IMR-90 (cell line): ENCODE results near the gene FRMD3. TPM values are rescaled to one million over a fixed set of nuclear protein-coding genes. Genes with fewer than 3 reads are reported as not detected.

Experiments used
- ATAC-seq: fragments of 200-7000 bp; cut with Tn5 transposase; 2 replicates; pipeline ENCODE4 v1.9.1; 2020; ENCODE audit warnings: low read depth, mild to moderate bottlenecking, moderate library complexity
- BruUV-seq: library from RNA; stranded (reverse); fragments of 400-500 nt; replicated peaks from 2 replicates; lab custom pipeline; 2021; lab: Mats Ljungman, UMichigan
- CTCF ChIA-PET: fragments of 300-600 bp; formaldehyde crosslinking; extraction: SDS; loops from one replicate; lab custom pipeline; 2021; ENCODE audit warnings: antibody characterized with exemption; lab: Yijun Ruan, JAX
- POLR2A ChIA-PET: fragments of 300-600 bp; sonication (Branson Sonifier 250); formaldehyde crosslinking; loops from one replicate; lab custom pipeline; 2022; ENCODE audit warnings: antibody characterized with exemption; ENCODE audit not compliant: unreplicated experiment; lab: Charles Lee
- DNase-seq: peaks from one replicate; pipeline ENCODE4 v3.0.0; 2013
- H2AFZ ChIP-seq: replicated peaks from 2 replicates; pipeline ENCODE3; 2013; ENCODE audit warnings: low read length, mild to moderate bottlenecking; ENCODE audit not compliant: poor library complexity
- H2AK5ac ChIP-seq: 2 replicates; pipeline ENCODE4 v1.6.1; 2013; ENCODE audit warnings: low read depth, low read length, inconsistent platforms
- H2AK9ac ChIP-seq: replicated peaks from 2 replicates; pipeline ENCODE3; 2013; ENCODE audit warnings: mild to moderate bottlenecking, low read depth, low read length, moderate library complexity; ENCODE audit not compliant: poor library complexity
- H2BK120ac ChIP-seq: 2 replicates; pipeline ENCODE4 v1.6.1; 2013; ENCODE audit warnings: low read depth, low read length, inconsistent platforms
- H2BK15ac ChIP-seq: 3 replicates; pipeline ENCODE4 v1.6.1; 2013; ENCODE audit warnings: low read depth, low read length, inconsistent platforms
- H2BK20ac ChIP-seq: 2 replicates; pipeline ENCODE4 v1.6.1; 2013; ENCODE audit warnings: low read depth, mild to moderate bottlenecking, inconsistent platforms, low read length, moderate library complexity
- H2BK5ac ChIP-seq: 2 replicates; pipeline ENCODE4 v1.6.1; 2013; ENCODE audit warnings: mild to moderate bottlenecking, low read depth, low read length, inconsistent platforms; ENCODE audit not compliant: poor library complexity, severe bottlenecking
- H3K14ac ChIP-seq: replicated peaks from 2 replicates; pipeline ENCODE4 v1.6.1; 2013; ENCODE audit warnings: low read depth, low read length, inconsistent platforms
- H3K18ac ChIP-seq: 2 replicates; pipeline ENCODE4 v1.6.1; 2013; ENCODE audit warnings: low read depth, low read length, control low read depth
- H3K23ac ChIP-seq: 2 replicates; pipeline ENCODE4 v1.6.1; 2013; ENCODE audit warnings: low read depth, low read length, inconsistent platforms
- H3K27ac ChIP-seq: 2 replicates; pipeline ENCODE4 v1.5.1; 2013; ENCODE audit warnings: mild to moderate bottlenecking, control low read depth, low read length; ENCODE audit not compliant: insufficient read depth
- H3K27me3 ChIP-seq: 2 replicates; pipeline ENCODE4 v1.6.1; 2013; ENCODE audit warnings: low read length; ENCODE audit not compliant: control insufficient read depth, insufficient read depth
- H3K36me3 ChIP-seq: 2 replicates; pipeline ENCODE4 v1.6.1; 2013; ENCODE audit warnings: low read length, mixed read lengths; ENCODE audit not compliant: control insufficient read depth, insufficient read depth
- H3K4ac ChIP-seq: 2 replicates; pipeline ENCODE4 v1.6.1; 2013; ENCODE audit warnings: low read depth, low read length, inconsistent platforms
- H3K4me1 ChIP-seq: 2 replicates; pipeline ENCODE4 v1.6.1; 2013; ENCODE audit warnings: low read length, mixed read lengths; ENCODE audit not compliant: control insufficient read depth, insufficient read depth
- H3K4me2 ChIP-seq: 2 replicates; pipeline ENCODE4 v1.6.1; 2013; ENCODE audit warnings: low read depth, mild to moderate bottlenecking, control low read depth, low read length, moderate library complexity
- H3K4me3 ChIP-seq: 2 replicates; pipeline ENCODE4 v1.5.1; 2013; ENCODE audit warnings: low read depth, mild to moderate bottlenecking, control low read depth, low read length, moderate library complexity; ENCODE audit not compliant: insufficient read depth
- H3K56ac ChIP-seq: 2 replicates; pipeline ENCODE4 v1.6.1; 2013; ENCODE audit warnings: low read length, inconsistent platforms; ENCODE audit not compliant: insufficient read depth; ENCODE audit errors: extremely low read depth
- H3K79me1 ChIP-seq, 2 experiments: 2 replicates each; pipeline ENCODE4 v1.6.1; 2013; ENCODE audit warnings: low read length in 2 of 2, inconsistent platforms in 1 of 2, low read depth in 1 of 2
- H3K9ac ChIP-seq: 2 replicates; pipeline ENCODE4 v1.6.1; 2013; ENCODE audit warnings: low read depth, low read length, control low read depth
- H3K9me1 ChIP-seq: 2 replicates; pipeline ENCODE4 v1.6.1; 2013; ENCODE audit warnings: low read length, inconsistent platforms; ENCODE audit not compliant: insufficient read depth
- H3K9me3 ChIP-seq: 2 replicates; pipeline ENCODE4 v1.6.1; 2013; ENCODE audit warnings: low read length; ENCODE audit not compliant: control insufficient read depth, insufficient read depth
- H4K20me1 ChIP-seq: 2 replicates; pipeline ENCODE4 v1.6.1; 2013; ENCODE audit warnings: low read length, inconsistent platforms; ENCODE audit not compliant: insufficient read depth
- H4K5ac ChIP-seq: 2 replicates; pipeline ENCODE4 v1.6.1; 2013; ENCODE audit warnings: mild to moderate bottlenecking, low read depth, low read length, control low read depth
- H4K8ac ChIP-seq, 2 experiments: 2 replicates each; pipeline ENCODE4 v1.6.1; 2013; ENCODE audit warnings: low read depth in 2 of 2, low read length in 2 of 2, control low read depth in 1 of 2, inconsistent platforms in 1 of 2
- H4K91ac ChIP-seq: 2 replicates; pipeline ENCODE4 v1.6.1; 2013; ENCODE audit warnings: low read depth, low read length, inconsistent platforms; ENCODE audit not compliant: insufficient read depth
- BHLHE40 ChIP-seq: fragments of 150-350 bp; IDR thresholded peaks from 2 replicates; pipeline ENCODE4 v1.6.1; 2016; ENCODE audit warnings: mild to moderate bottlenecking, low read depth, low read length
- CEBPB ChIP-seq: IDR thresholded peaks from 2 replicates; pipeline ENCODE4 v1.6.1; 2012; ENCODE audit warnings: low read depth, low read length, improper control_type of control experiment
- CHD1 ChIP-seq: IDR thresholded peaks from 2 replicates; pipeline ENCODE4 v1.6.1; 2012; ENCODE audit warnings: low read depth, low read length, improper control_type of control experiment
- FOS ChIP-seq: fragments of 150-350 bp; IDR thresholded peaks from 2 replicates; pipeline ENCODE4 v1.6.1; 2016; ENCODE audit warnings: low read depth, low read length
- MAFK ChIP-seq: IDR thresholded peaks from 2 replicates; pipeline ENCODE4 v1.6.1; 2012; ENCODE audit warnings: low read depth, low read length, improper control_type of control experiment
- MAZ ChIP-seq: IDR thresholded peaks from 2 replicates; pipeline ENCODE4 v1.6.1; 2012; ENCODE audit warnings: low read depth, mild to moderate bottlenecking, low read length, improper control_type of control experiment, moderate library complexity, borderline replicate concordance
- MXI1 ChIP-seq: IDR thresholded peaks from 2 replicates; pipeline ENCODE4 v1.6.1; 2012; ENCODE audit warnings: low read depth, mild to moderate bottlenecking, low read length, moderate library complexity, borderline replicate concordance
- NFE2L2 ChIP-seq: fragments of 150-350 bp; IDR thresholded peaks from 2 replicates; pipeline ENCODE4 v1.6.1; 2016; ENCODE audit warnings: low read depth, mild to moderate bottlenecking, low read length
- POLR2A ChIP-seq: IDR thresholded peaks from 2 replicates; pipeline ENCODE4 v1.6.1; 2012; ENCODE audit warnings: mild to moderate bottlenecking, low read depth, low read length
- RAD21 ChIP-seq: IDR thresholded peaks from 2 replicates; pipeline ENCODE4 v1.6.1; 2012; ENCODE audit warnings: low read length, improper control_type of control experiment
- RCOR1 ChIP-seq: IDR thresholded peaks from 2 replicates; pipeline ENCODE4 v1.6.1; 2012; ENCODE audit warnings: mild to moderate bottlenecking, low read length, improper control_type of control experiment; ENCODE audit not compliant: insufficient replicate concordance
- RFX5 ChIP-seq: IDR thresholded peaks from 2 replicates; pipeline ENCODE4 v1.8.0; 2012; ENCODE audit warnings: low read depth, mild to moderate bottlenecking, low read length, moderate library complexity
- SMC3 ChIP-seq: fragments of 150-350 bp; IDR thresholded peaks from 2 replicates; pipeline ENCODE4 v1.6.1; 2016; ENCODE audit warnings: low read depth, mild to moderate bottlenecking, antibody characterized with exemption, low read length, moderate library complexity
- dilution Hi-C: fragments of 300-500 bp; cut with HindIII; formaldehyde crosslinking; loops from one replicate; pipeline ENCODE4 v1.14.3; 2018; ENCODE audit warnings: low sequenced_read_pairs; ENCODE audit not compliant: unreplicated experiment
- in situ Hi-C: fragments of 300-500 bp; cut with MboI; formaldehyde crosslinking; loops from 3 replicates; pipeline ENCODE4 v1.14.3; 2019; ENCODE audit warnings: low sequenced_read_pairs, inconsistent platforms, mixed read lengths
- intact Hi-C: fragments of 100-400 bp; cut with micrococcal nuclease; formaldehyde crosslinking; loops from 2 replicates; pipeline ENCODE4 v1.10.0; 2022
- polyA plus RNA-seq, 3 experiments: library from polyadenylated mRNA; depleted of rRNA; stranded (reverse); fragments of >200 nt; gene quantifications; 2 replicates each; pipeline ENCODE4 v1.2.3, GENCODE V29; 2012; ENCODE audit warnings: low replicate concordance in 1 of 3
- total RNA-seq: library from RNA; depleted of rRNA; stranded (reverse); fragments of >200 nt; gene quantifications from 2 replicates; pipeline ENCODE4 v1.2.3, GENCODE V29; 2012
- TF ChIP-seq, protein P1 (sequence below): fragments of 150-350 bp; IDR thresholded peaks from 2 replicates; pipeline ENCODE4 v1.6.1; 2017; ENCODE audit warnings: mild to moderate bottlenecking, antibody characterized with exemption, low read length, low read depth
- TF ChIP-seq, protein P2 (sequence below): conservative IDR thresholded peaks from 2 replicates; pipeline ENCODE4 v1.5.1; 2012; ENCODE audit warnings: mild to moderate bottlenecking, low read depth, low read length, improper control_type of control experiment
- TF ChIP-seq, protein P3 (sequence below): fragments of 150-350 bp; IDR thresholded peaks from 2 replicates; pipeline ENCODE4 v1.6.1; 2016; ENCODE audit warnings: low read depth, mild to moderate bottlenecking, low read length, moderate library complexity, borderline replicate concordance

Gene FRMD3
- total and polyA plus RNA-seq, 2 of the 4 experiments (the other 2 are of a cell fraction) = 0.02 to 0.18 TPM

DNA sequence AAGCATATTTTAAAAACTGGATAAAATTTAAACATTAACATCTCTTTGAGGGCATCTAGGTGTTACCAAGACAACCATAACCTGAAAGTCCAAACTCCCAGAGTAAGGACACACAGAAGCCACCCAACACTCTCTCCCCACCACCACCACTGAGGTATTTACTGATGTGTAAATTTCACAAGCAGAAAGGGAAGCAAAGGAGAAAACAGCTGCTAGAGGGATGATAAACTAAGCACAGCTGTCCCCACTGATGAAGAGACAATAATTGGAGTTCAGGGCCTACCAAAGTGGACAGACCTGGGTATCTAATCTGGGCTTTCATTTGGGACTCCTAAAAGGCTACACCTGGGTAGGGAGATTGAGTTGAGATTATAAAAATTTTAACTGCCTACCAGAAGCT, 63.6 kb downstream of the FRMD3 start:
- H4K20me1 ChIP-seq = no peaks in the 10 kb centered on the region
- H3K9ac ChIP-seq = no peak overlapping the region
- H4K5ac ChIP-seq = no peak overlapping the region
- H2BK15ac ChIP-seq = no peak overlapping the region
- intact Hi-C loops (no loop called here), dilution Hi-C loops (no loop called here), in situ Hi-C loops (no loop called here)
- H3K18ac ChIP-seq = no peak overlapping the region
- no peak overlapping the region for H3K27ac ChIP-seq
- no peak overlapping the region for H2BK120ac ChIP-seq
- H3K4me3 ChIP-seq = no peak overlapping the region
- H2AFZ ChIP-seq = no peak overlapping the region
- no peak overlapping the region for H3K4ac ChIP-seq
- H3K23ac ChIP-seq = no peak overlapping the region
- no peak for DNase-seq
- no peaks in the 10 kb centered on the region for H3K4me1 ChIP-seq
- no peak overlapping the region for H3K14ac ChIP-seq
- no peak overlapping the region for H3K56ac ChIP-seq
- ChIA-PET CTCF (no interaction called here), POLR2A (no interaction called here)
- no peak overlapping the region for H2AK9ac ChIP-seq
- H4K91ac ChIP-seq = no peak overlapping the region
- H3K4me2 ChIP-seq = no peak overlapping the region
- no peaks in the 10 kb centered on the region for H3K9me1 ChIP-seq
- H3K27me3 ChIP-seq = no peaks in the 10 kb centered on the region
- no peak overlapping the region for H2AK5ac ChIP-seq
- H3K36me3 ChIP-seq = no peaks in the 10 kb centered on the region
- H3K9me3 ChIP-seq = no peaks in the 10 kb centered on the region
- no peak overlapping the region for H2BK20ac ChIP-seq
- no TSS peak for BruUV-seq
- no peak for ATAC-seq
- no peak overlapping the region for H2BK5ac ChIP-seq
- no peaks in the 10 kb centered on the region for H3K79me1 ChIP-seq
- H4K8ac ChIP-seq = no peak overlapping the region
- TF ChIP-seq, protein P1, sequence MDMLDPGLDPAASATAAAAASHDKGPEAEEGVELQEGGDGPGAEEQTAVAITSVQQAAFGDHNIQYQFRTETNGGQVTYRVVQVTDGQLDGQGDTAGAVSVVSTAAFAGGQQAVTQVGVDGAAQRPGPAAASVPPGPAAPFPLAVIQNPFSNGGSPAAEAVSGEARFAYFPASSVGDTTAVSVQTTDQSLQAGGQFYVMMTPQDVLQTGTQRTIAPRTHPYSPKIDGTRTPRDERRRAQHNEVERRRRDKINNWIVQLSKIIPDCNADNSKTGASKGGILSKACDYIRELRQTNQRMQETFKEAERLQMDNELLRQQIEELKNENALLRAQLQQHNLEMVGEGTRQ = no peak
- TF ChIP-seq CEBPB (no peak), POLR2A (no peak), RAD21 (no peak), BHLHE40 (no peak), FOS (no peak), NFE2L2 (no peak), RFX5 (no peak), MAFK (no peak), MAZ (no peak), MXI1 (no peak), RCOR1 (no peak), SMC3 (no peak), CHD1 (no peak)
- TF ChIP-seq, protein P2, sequence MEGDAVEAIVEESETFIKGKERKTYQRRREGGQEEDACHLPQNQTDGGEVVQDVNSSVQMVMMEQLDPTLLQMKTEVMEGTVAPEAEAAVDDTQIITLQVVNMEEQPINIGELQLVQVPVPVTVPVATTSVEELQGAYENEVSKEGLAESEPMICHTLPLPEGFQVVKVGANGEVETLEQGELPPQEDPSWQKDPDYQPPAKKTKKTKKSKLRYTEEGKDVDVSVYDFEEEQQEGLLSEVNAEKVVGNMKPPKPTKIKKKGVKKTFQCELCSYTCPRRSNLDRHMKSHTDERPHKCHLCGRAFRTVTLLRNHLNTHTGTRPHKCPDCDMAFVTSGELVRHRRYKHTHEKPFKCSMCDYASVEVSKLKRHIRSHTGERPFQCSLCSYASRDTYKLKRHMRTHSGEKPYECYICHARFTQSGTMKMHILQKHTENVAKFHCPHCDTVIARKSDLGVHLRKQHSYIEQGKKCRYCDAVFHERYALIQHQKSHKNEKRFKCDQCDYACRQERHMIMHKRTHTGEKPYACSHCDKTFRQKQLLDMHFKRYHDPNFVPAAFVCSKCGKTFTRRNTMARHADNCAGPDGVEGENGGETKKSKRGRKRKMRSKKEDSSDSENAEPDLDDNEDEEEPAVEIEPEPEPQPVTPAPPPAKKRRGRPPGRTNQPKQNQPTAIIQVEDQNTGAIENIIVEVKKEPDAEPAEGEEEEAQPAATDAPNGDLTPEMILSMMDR = no peak
- TF ChIP-seq, protein P3, sequence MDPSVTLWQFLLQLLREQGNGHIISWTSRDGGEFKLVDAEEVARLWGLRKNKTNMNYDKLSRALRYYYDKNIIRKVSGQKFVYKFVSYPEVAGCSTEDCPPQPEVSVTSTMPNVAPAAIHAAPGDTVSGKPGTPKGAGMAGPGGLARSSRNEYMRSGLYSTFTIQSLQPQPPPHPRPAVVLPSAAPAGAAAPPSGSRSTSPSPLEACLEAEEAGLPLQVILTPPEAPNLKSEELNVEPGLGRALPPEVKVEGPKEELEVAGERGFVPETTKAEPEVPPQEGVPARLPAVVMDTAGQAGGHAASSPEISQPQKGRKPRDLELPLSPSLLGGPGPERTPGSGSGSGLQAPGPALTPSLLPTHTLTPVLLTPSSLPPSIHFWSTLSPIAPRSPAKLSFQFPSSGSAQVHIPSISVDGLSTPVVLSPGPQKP = no peak
